ENCODE results near the gene P3H4.

DNA sequence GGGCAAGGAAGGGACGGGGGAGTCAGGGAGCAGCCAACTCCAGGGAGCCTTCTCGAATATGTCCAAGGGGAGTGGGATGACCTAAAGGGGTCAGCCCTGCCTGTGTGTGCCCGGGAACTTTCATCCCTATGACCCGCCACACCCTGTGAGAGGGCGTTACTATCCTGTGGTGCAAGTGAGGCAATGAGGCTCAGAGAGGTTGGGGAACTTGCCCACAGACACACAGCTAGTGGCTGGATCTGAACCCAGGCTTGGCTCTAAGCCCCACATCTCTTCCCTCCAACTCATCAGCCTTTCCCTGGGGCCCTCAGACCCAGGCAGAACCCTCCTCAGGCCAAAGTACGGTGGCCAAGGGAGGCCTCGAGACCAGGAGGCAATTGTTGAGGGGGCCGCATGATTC lies 48.4 kb downstream of the P3H4 start:
- no peak for TF ChIP-seq POLR2A (IDR thresholded peaks at IDR 0.05)
- TF ChIP-seq, protein P1, sequence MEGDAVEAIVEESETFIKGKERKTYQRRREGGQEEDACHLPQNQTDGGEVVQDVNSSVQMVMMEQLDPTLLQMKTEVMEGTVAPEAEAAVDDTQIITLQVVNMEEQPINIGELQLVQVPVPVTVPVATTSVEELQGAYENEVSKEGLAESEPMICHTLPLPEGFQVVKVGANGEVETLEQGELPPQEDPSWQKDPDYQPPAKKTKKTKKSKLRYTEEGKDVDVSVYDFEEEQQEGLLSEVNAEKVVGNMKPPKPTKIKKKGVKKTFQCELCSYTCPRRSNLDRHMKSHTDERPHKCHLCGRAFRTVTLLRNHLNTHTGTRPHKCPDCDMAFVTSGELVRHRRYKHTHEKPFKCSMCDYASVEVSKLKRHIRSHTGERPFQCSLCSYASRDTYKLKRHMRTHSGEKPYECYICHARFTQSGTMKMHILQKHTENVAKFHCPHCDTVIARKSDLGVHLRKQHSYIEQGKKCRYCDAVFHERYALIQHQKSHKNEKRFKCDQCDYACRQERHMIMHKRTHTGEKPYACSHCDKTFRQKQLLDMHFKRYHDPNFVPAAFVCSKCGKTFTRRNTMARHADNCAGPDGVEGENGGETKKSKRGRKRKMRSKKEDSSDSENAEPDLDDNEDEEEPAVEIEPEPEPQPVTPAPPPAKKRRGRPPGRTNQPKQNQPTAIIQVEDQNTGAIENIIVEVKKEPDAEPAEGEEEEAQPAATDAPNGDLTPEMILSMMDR (IDR thresholded peaks at IDR 0.05 in 4 of 5, conservative IDR thresholded peaks at IDR 0.05 in 1 of 5) = no peak
